K562 (cell line): ENCODE data around the gene C7orf25. TPM values are rescaled to one million over a fixed set of nuclear protein-coding genes. Genes with fewer than 3 reads are reported as not detected.
A peak's percentile ranks its signal among the peaks of the same experiment; 100 is the strongest.

ENCODE experiments used
- DMBX1 ChIP-seq: fragments of 250-450 bp; sonication (Bioruptor Pico); IDR thresholded peaks from 2 replicates; pipeline ENCODE4 v1.8.0; 2022; ENCODE audit warnings: inconsistent platforms, mild to moderate bottlenecking, moderate library complexity, borderline replicate concordance
- HMGN3 ChIP-seq: IDR thresholded peaks from 2 replicates; pipeline ENCODE4 v1.6.1; 2011; ENCODE audit warnings: borderline replicate concordance, low read depth, mild to moderate bottlenecking, mixed read lengths, low read length; ENCODE audit not compliant: insufficient read length; ENCODE audit errors: extremely low read depth
- NR1H2 ChIP-seq: sonication (generic); formaldehyde crosslinking; IDR thresholded peaks from 2 replicates; pipeline ENCODE4 v1.4.0; 2020; ENCODE audit warnings: mild to moderate bottlenecking, missing genetic modification reagents
- POLR2A ChIP-seq: fragments of 450-650 bp; conservative IDR thresholded peaks from 2 replicates; pipeline ENCODE4 v1.6.1; 2016
- SAFB ChIP-seq: fragments of 200-400 bp; formaldehyde crosslinking; IDR thresholded peaks from 2 replicates; pipeline ENCODE4 v1.6.1; 2017; ENCODE audit warnings: low read depth, low read length, borderline replicate concordance
- TEAD4 ChIP-seq, 2 experiments: sonication (generic) in 1 of 2; formaldehyde crosslinking in 1 of 2; IDR thresholded peaks; 2 replicates each; pipeline versions ENCODE4 v1.6.1 to v1.8.0; 2012 to 2022; ENCODE audit warnings: borderline replicate concordance in 1 of 2, inconsistent platforms in 1 of 2, low read length in 1 of 2, mild to moderate bottlenecking in 1 of 2, missing genetic modification reagents in 1 of 2
- polyA plus RNA-seq, 8 experiments: library from polyadenylated mRNA; depleted of rRNA in 4 of 8; stranded (reverse) in 5 of 8; unstranded in 3 of 8; fragments of >200 nt; fragmentation: Nextera tagmentation in 2 of 8; fragmentation: Illumina TruSeq in 1 of 8; extraction: Ambion mirVana in 2 of 8; extraction: Trizol in 1 of 8; gene quantifications; 2 replicates each; pipeline versions ENCODE4 v1.2.1 to v1.2.3, GENCODE V29; 2011 to 2014; ENCODE audit warnings: inconsistent platforms in 1 of 8, missing spikeins in 1 of 8
- total RNA-seq, 7 experiments: library from RNA; depleted of rRNA in 6 of 7; stranded (reverse); fragments of >200 nt in 6 of 7; fragmentation: Illumina TruSeq in 2 of 7; extraction: Trizol in 2 of 7; gene quantifications; 2 replicates each; pipeline versions ENCODE4 v1.2.1 to v1.2.3, GENCODE V29; 2011 to 2021; ENCODE audit warnings: low replicate concordance in 1 of 7
- TF ChIP-seq, protein P1 (sequence below): sonication (generic); formaldehyde crosslinking; IDR thresholded peaks from 2 replicates; pipeline ENCODE4 v1.8.0; 2022; ENCODE audit warnings: mild to moderate bottlenecking, missing genetic modification reagents
- TF ChIP-seq, protein P2 (sequence below): fragments of 250-450 bp; sonication (Bioruptor Pico); IDR thresholded peaks from 2 replicates; pipeline ENCODE4 v1.9.0; 2021; ENCODE audit warnings: mild to moderate bottlenecking, inconsistent platforms
- TF ChIP-seq, protein P3 (sequence below): sonication (generic); formaldehyde crosslinking; IDR thresholded peaks from 2 replicates; pipeline ENCODE4 v1.9.0; 2022; ENCODE audit warnings: mild to moderate bottlenecking, missing genetic modification reagents
- TF ChIP-seq, protein P4 (sequence below), 2 experiments: fragments of 450-650 bp; IDR thresholded peaks; 2 replicates each; pipeline ENCODE4 v1.6.1; 2018; ENCODE audit warnings: mild to moderate bottlenecking in 2 of 2, low read depth in 1 of 2; ENCODE audit not compliant: partially characterized antibody in 2 of 2
- TF ChIP-seq, protein P5 (sequence below): sonication (generic); formaldehyde crosslinking; IDR thresholded peaks from 2 replicates; pipeline ENCODE4 v1.8.1; 2023; ENCODE audit warnings: mild to moderate bottlenecking, missing genetic modification reagents, moderate library complexity

Gene C7orf25
- total and polyA plus RNA-seq, 9 of the 15 experiments (the other 6 are each of a cell fraction or from before 2014, with no cell fraction given) = 1.2 to 4.7 (median 1.9) TPM

DNA sequence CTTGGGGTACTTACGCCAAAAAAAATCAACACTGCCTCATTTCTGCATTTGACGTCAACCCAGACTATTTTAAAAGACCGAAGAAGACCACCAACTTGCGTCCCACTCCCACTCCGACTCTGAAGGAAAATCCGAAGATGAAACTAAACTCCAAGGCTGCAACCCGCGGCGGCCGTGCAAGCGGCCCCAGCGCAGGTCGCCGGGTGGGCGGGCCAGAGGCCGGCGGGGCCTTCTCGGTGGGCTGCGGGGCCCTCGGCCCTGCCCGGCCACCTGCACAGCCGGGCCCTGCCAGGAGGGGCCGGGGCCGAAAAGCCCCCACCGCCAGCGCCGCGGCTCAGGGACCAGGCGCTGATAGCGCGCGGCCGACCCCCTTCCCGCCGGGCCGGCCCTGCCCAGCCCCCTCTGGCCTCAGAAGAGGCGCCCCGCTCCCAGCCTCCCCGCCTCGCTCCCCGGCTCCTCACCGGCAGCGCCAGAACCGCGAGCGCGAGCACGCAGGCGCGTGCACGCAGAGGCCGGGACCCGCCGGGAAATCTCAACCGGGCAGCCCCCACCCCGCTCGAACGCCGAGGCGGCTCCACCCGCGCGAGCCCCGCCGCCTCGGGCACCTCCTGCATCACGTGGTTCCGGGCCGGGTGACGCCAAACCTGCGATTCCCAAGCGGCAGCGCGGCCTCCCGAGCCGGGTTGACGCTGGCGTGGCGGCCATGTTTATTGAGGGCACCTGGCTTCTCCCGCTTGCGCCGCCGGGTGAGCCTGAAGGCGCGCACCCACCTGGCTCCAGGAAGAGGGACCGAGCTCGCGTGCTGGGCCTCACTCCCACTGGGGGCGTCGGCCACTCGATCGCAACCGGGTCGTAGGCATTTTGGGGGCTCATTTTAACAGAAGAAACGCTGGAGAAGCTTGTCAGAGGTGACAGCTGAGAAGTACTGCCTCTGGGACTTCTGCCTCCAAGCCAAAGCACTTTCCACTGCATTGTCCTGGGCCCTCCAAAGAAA lies at the start of gene C7orf25 (continued):
- TF ChIP-seq TEAD4 (IDR thresholded peaks at IDR 0.05; ENCODE audit: low read length) (0 out of 2 replicates have a peak, but pooled peaks have one; percentile 28), TEAD4 (CRISPR knock-in tag; IDR thresholded peaks at IDR 0.05; ENCODE audit: borderline replicate concordance) (no peak), SAFB (0 out of 2 replicates have a peak, but pooled peaks have one; percentile 35), NR1H2 (CRISPR knock-in tag) (no peak), HMGN3 (peak; percentile 75), DMBX1 (peak; percentile 72), POLR2A (peak; percentile 69)
- TF ChIP-seq, protein P1, sequence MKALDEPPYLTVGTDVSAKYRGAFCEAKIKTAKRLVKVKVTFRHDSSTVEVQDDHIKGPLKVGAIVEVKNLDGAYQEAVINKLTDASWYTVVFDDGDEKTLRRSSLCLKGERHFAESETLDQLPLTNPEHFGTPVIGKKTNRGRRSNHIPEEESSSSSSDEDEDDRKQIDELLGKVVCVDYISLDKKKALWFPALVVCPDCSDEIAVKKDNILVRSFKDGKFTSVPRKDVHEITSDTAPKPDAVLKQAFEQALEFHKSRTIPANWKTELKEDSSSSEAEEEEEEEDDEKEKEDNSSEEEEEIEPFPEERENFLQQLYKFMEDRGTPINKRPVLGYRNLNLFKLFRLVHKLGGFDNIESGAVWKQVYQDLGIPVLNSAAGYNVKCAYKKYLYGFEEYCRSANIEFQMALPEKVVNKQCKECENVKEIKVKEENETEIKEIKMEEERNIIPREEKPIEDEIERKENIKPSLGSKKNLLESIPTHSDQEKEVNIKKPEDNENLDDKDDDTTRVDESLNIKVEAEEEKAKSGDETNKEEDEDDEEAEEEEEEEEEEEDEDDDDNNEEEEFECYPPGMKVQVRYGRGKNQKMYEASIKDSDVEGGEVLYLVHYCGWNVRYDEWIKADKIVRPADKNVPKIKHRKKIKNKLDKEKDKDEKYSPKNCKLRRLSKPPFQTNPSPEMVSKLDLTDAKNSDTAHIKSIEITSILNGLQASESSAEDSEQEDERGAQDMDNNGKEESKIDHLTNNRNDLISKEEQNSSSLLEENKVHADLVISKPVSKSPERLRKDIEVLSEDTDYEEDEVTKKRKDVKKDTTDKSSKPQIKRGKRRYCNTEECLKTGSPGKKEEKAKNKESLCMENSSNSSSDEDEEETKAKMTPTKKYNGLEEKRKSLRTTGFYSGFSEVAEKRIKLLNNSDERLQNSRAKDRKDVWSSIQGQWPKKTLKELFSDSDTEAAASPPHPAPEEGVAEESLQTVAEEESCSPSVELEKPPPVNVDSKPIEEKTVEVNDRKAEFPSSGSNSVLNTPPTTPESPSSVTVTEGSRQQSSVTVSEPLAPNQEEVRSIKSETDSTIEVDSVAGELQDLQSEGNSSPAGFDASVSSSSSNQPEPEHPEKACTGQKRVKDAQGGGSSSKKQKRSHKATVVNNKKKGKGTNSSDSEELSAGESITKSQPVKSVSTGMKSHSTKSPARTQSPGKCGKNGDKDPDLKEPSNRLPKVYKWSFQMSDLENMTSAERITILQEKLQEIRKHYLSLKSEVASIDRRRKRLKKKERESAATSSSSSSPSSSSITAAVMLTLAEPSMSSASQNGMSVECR (CRISPR knock-in tag) = no peak
- TF ChIP-seq, protein P2, sequence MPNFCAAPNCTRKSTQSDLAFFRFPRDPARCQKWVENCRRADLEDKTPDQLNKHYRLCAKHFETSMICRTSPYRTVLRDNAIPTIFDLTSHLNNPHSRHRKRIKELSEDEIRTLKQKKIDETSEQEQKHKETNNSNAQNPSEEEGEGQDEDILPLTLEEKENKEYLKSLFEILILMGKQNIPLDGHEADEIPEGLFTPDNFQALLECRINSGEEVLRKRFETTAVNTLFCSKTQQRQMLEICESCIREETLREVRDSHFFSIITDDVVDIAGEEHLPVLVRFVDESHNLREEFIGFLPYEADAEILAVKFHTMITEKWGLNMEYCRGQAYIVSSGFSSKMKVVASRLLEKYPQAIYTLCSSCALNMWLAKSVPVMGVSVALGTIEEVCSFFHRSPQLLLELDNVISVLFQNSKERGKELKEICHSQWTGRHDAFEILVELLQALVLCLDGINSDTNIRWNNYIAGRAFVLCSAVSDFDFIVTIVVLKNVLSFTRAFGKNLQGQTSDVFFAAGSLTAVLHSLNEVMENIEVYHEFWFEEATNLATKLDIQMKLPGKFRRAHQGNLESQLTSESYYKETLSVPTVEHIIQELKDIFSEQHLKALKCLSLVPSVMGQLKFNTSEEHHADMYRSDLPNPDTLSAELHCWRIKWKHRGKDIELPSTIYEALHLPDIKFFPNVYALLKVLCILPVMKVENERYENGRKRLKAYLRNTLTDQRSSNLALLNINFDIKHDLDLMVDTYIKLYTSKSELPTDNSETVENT (CRISPR knock-in tag) = 0 out of 2 replicates have a peak, but pooled peaks have one; percentile 53
- TF ChIP-seq, protein P3, sequence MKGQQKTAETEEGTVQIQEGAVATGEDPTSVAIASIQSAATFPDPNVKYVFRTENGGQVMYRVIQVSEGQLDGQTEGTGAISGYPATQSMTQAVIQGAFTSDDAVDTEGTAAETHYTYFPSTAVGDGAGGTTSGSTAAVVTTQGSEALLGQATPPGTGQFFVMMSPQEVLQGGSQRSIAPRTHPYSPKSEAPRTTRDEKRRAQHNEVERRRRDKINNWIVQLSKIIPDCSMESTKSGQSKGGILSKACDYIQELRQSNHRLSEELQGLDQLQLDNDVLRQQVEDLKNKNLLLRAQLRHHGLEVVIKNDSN (CRISPR knock-in tag) = peak; percentile 98
- TF ChIP-seq, protein P4, sequence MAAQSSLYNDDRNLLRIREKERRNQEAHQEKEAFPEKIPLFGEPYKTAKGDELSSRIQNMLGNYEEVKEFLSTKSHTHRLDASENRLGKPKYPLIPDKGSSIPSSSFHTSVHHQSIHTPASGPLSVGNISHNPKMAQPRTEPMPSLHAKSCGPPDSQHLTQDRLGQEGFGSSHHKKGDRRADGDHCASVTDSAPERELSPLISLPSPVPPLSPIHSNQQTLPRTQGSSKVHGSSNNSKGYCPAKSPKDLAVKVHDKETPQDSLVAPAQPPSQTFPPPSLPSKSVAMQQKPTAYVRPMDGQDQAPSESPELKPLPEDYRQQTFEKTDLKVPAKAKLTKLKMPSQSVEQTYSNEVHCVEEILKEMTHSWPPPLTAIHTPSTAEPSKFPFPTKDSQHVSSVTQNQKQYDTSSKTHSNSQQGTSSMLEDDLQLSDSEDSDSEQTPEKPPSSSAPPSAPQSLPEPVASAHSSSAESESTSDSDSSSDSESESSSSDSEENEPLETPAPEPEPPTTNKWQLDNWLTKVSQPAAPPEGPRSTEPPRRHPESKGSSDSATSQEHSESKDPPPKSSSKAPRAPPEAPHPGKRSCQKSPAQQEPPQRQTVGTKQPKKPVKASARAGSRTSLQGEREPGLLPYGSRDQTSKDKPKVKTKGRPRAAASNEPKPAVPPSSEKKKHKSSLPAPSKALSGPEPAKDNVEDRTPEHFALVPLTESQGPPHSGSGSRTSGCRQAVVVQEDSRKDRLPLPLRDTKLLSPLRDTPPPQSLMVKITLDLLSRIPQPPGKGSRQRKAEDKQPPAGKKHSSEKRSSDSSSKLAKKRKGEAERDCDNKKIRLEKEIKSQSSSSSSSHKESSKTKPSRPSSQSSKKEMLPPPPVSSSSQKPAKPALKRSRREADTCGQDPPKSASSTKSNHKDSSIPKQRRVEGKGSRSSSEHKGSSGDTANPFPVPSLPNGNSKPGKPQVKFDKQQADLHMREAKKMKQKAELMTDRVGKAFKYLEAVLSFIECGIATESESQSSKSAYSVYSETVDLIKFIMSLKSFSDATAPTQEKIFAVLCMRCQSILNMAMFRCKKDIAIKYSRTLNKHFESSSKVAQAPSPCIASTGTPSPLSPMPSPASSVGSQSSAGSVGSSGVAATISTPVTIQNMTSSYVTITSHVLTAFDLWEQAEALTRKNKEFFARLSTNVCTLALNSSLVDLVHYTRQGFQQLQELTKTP (IDR thresholded peaks at IDR 0.05; ENCODE audit: low read depth in 1 of 2, partially characterized antibody in 2 of 2) = peak in 1 of 2 experiments; percentile 33
- TF ChIP-seq, protein P5, sequence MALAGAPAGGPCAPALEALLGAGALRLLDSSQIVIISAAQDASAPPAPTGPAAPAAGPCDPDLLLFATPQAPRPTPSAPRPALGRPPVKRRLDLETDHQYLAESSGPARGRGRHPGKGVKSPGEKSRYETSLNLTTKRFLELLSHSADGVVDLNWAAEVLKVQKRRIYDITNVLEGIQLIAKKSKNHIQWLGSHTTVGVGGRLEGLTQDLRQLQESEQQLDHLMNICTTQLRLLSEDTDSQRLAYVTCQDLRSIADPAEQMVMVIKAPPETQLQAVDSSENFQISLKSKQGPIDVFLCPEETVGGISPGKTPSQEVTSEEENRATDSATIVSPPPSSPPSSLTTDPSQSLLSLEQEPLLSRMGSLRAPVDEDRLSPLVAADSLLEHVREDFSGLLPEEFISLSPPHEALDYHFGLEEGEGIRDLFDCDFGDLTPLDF (CRISPR knock-in tag) = peak; percentile 86
